Left cardiac atrium (tissue), 4 donors: ENCODE data around the gene TP53. TPM values are rescaled to one million over a fixed set of nuclear protein-coding genes. Genes with fewer than 3 reads are reported as not detected.
A peak's percentile ranks its signal among the peaks of the same experiment; 100 is the strongest.

ENCODE experiments used
- ATAC-seq, 2 donors: fragments of 200-7000 bp; cut with Tn5 transposase; one replicate each; pipeline ENCODE4 v1.9.1; 2020; ENCODE audit warnings: mild to moderate bottlenecking in 2 of 2, moderate library complexity in 2 of 2
- DNase-seq: peaks from one replicate; pipeline ENCODE4 v3.0.0-alpha.2; 2020
- intact Hi-C, 2 donors: fragments of 100-400 bp; cut with DNase I; formaldehyde crosslinking; loops; one replicate each; pipeline versions ENCODE4 v1.14.1 to v1.15.1; 2022 to 2023
- long read RNA-seq: library from polyadenylated mRNA; unstranded; transcript quantifications from one replicate; pipeline ENCODE4 v2.0.0, GENCODE V29; 2021
- total RNA-seq, 2 donors: library from RNA; stranded (reverse); fragmentation: NEBNext Ultra II Directional; extraction: Animal tissue kit (Norgen Biotek cat#: 25700); gene quantifications; one replicate each; pipeline ENCODE4 v1.2.1, GENCODE V29; 2021
- donor health status: DM: no; HTN: yes; CAD: no.
- donor health status: DM: no; HTN: yes; CAD: no; lungs with severe emphysema.
- donor health status: DM: yes; HTN: yes; CAD: no.
- donor health status: Dilated cardiomyopathy.

TP53 gene
- total RNA-seq: 10 to 100 TPM; 18.5 to 23.7 TPM
- long read RNA-seq, transcript TP53-227 (11 exons, 2,579 nt): major isoform, 6 of 12 reads
- long read RNA-seq, partial matches to known transcripts: 5 of 12 reads
- long read RNA-seq, other reads (novel, unspliced or antisense): 0 of 12 reads

GRCh38 chr17:7687072-7687907, at the start of gene TP53:
TSS of gene TP53 (minus strand) at chr17:7687490. CDS start at chr17:7676594, 10,896 bp downstream.
- intact Hi-C loops: loop anchor here (2.0 to 10.0 kb wide), 2 partner anchors 52 to 58 kb away; partner anchors contain the start of gene SHBG (in 1 of the 2)
- DNase-seq: peak; percentile 88
- ATAC-seq: peak; percentile 75 to 84

GRCh38 chr17:7732981-7733539, 45.8 kb upstream of the TP53 start:
- no peak for ATAC-seq
- no peak for DNase-seq
- intact Hi-C loops: no loop called here

- DNase-seq (no peak), ATAC-seq (no peak)
- intact Hi-C loops: no loop called here
These were observed 42.5 kb upstream of the TP53 start for GRCh38 chr17:7729816-7730215.

GRCh38 chr17:7727886-7728285, 40.6 kb upstream of the TP53 start:
- DNase-seq (no peak), ATAC-seq (no peak)
- intact Hi-C loops: no loop called here

GRCh38 chr17:7721612-7722011, 34.3 kb upstream of the TP53 start:
- intact Hi-C loops: no loop called here
- ATAC-seq (no peak), DNase-seq (no peak)

- DNase-seq (no peak), ATAC-seq (no peak)
- intact Hi-C loops: no loop called here
These were observed 32.8 kb upstream of the TP53 start for GRCh38 chr17:7720125-7720524.

GRCh38 chr17:7719661-7720060, 32.4 kb upstream of the TP53 start:
- no peak for ATAC-seq
- DNase-seq: no peak
- intact Hi-C loops: no loop called here

- DNase-seq: no peak
- ATAC-seq: no peak
- intact Hi-C loops: no loop called here
These were observed 30.6 kb upstream of the TP53 start for GRCh38 chr17:7717756-7718350.

GRCh38 chr17:7716901-7717755, 29.8 kb upstream of the TP53 start, which contains the start of gene DNAH2:
TSS of gene DNAH2 (plus strand) at chr17:7717744. CDS start at chr17:7719735, 1,991 bp downstream.
- ATAC-seq: peak; percentile 90 to 94
- peak; percentile 82 for DNase-seq
- intact Hi-C loops: no loop called here

- DNase-seq (no peak), ATAC-seq (peak in 1 of 2 donors; percentile 39)
- intact Hi-C loops: no loop called here
These were observed 28.9 kb upstream of the TP53 start for GRCh38 chr17:7715936-7716886.

- ATAC-seq: no peak
- DNase-seq: no peak
- intact Hi-C loops: no loop called here
These were observed 27.7 kb upstream of the TP53 start for GRCh38 chr17:7714721-7715594.

- intact Hi-C loops: no loop called here
- DNase-seq: no peak
- ATAC-seq: no peak
These were observed 26.5 kb upstream of the TP53 start for GRCh38 chr17:7713782-7714181.

GRCh38 chr17:7712111-7712771, 25.0 kb upstream of the TP53 start:
- ATAC-seq: no peak
- no peak for DNase-seq
- intact Hi-C loops: no loop called here

GRCh38 chr17:7711051-7711755, 23.9 kb upstream of the TP53 start:
- DNase-seq (no peak), ATAC-seq (no peak)
- intact Hi-C loops: no loop called here

- ATAC-seq: no peak
- no peak for DNase-seq
- intact Hi-C loops: no loop called here
These were observed 23.0 kb upstream of the TP53 start for GRCh38 chr17:7710301-7710700.

GRCh38 chr17:7709031-7709430, 21.7 kb upstream of the TP53 start:
- ATAC-seq (no peak), DNase-seq (no peak)
- intact Hi-C loops: no loop called here
